ENCODE data around the gene FJX1.

DNA sequence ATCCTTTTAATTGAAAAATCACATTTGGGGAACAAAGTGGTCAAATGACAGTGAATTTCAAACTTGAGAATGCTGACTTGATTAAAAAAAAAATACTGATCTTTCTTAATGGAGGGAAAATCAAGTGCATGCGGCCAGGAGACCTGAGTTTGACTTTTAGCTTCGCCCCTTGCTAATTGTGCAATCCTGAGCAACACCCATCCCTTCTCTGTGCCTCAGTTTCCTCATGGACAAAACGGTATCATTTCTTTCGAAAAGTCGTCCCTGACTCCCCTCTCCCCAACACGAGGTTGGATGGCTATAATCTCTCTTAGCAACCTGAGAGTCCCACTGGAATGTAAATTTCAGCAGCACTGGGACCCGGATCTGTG, 959 bp upstream of the FJX1 start:
- TF ChIP-seq, protein P1, sequence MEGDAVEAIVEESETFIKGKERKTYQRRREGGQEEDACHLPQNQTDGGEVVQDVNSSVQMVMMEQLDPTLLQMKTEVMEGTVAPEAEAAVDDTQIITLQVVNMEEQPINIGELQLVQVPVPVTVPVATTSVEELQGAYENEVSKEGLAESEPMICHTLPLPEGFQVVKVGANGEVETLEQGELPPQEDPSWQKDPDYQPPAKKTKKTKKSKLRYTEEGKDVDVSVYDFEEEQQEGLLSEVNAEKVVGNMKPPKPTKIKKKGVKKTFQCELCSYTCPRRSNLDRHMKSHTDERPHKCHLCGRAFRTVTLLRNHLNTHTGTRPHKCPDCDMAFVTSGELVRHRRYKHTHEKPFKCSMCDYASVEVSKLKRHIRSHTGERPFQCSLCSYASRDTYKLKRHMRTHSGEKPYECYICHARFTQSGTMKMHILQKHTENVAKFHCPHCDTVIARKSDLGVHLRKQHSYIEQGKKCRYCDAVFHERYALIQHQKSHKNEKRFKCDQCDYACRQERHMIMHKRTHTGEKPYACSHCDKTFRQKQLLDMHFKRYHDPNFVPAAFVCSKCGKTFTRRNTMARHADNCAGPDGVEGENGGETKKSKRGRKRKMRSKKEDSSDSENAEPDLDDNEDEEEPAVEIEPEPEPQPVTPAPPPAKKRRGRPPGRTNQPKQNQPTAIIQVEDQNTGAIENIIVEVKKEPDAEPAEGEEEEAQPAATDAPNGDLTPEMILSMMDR (IDR thresholded peaks at IDR 0.05; ENCODE audit: low read depth, low read length, poor library complexity, severe bottlenecking): no peak
- TF ChIP-seq EZH2phosphoT487 (IDR thresholded peaks at IDR 0.05; ENCODE audit: borderline replicate concordance, low read length): no peak

Measured in DOHH2 (cell line).